Fibroblast of skin of abdomen (primary cell): ENCODE data around the gene KIR2DL4.
"Not testable (repeated sequence)": the region's sequence is repeated elsewhere in the genome, so short reads cannot be mapped to it uniquely, and the experiment has no call there.

Source experiments
- DNase-seq: peaks from one replicate; pipeline ENCODE4 v3.0.0-alpha.2; 2013

Gene KIR2DL4

DNA sequence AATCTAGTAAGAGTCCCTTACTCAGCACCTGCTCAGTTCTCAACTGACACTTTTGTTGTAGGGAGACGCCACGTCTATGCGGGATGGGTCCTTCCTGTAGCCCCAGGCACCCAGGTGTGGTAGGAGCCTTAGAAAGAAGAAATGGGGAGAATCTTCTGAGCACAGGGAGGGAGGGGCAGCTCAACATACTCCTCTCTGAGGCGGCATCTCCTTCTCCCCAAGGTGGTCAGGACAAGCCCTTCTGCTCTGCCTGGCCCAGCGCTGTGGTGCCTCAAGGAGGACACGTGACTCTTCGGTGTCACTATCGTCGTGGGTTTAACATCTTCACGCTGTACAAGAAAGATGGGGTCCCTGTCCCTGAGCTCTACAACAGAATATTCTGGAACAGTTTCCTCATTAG, 1.2 kb downstream of the KIR2DL4 start:
- no peak for DNase-seq

DNA sequence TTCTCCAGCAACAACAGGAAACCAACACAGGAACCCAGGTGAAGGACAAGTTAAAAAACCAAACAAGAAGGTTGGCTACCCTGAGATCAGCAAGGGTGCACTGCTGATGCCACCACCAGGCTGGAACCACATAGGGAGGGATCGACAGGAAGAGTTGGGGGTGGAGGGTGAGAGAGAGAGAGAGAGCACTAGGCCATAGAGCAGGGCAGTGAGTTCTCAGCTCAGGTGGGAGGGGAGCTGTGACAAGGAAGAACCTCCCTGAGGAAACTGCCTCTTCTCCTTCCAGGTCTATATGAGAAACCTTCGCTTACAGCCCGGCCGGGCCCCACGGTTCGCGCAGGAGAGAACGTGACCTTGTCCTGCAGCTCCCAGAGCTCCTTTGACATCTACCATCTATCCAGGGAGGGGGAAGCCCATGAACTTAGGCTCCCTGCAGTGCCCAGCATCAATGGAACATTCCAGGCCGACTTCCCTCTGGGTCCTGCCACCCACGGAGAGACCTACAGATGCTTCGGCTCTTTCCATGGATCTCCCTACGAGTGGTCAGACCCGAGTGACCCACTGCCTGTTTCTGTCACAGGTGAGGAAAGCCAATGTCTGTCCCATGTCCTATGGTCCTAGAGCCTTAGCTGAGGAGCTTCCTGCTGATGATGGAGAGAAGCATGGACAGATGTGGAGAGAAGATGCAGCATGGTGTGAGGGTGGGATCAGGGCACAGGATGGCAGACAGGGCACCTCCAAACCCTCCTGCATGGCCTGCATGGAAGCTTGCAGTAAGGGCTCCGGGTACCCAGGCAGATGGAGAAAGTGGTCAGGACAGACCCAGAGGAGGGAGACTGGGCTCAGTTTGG, 2.5 kb downstream of the KIR2DL4 start:
- DNase-seq = no peak

DNA sequence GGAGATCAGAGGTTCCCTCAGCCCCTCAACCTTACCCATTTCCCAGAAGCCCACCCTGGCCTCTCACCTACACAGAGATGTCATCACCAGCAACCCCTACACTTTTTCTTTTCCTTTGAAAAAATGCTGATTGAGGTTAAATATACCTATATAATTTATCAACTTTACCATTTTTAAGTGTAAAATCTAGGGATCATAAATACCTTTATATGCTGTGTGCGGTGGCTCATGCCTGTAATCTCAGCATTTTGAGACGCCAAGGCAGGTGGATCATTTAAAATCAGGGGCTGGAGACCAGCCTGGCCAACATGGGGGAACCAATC, 3.1 kb downstream of the KIR2DL4 start:
- DNase-seq = no peak

DNA sequence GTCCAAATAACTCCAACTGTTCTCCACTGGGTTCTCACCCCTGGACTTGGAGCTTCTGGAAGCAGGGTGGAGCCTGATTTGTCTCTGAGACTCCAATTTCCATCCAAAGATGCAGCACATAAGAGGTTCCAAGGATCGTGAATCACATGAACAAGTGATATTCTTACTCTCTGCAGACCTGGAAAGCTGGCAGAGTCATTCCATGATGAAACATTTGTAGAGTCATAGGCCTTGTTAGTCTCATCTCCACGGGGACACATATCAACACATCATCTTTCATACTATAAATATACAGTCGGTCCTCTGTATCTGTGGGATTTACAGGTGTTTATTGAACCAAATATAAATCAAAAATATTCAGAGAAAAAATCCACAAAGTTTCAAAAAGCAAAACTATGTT, 11.2 kb downstream of the KIR2DL4 start:
- DNase-seq = not testable (repeated sequence)

DNA sequence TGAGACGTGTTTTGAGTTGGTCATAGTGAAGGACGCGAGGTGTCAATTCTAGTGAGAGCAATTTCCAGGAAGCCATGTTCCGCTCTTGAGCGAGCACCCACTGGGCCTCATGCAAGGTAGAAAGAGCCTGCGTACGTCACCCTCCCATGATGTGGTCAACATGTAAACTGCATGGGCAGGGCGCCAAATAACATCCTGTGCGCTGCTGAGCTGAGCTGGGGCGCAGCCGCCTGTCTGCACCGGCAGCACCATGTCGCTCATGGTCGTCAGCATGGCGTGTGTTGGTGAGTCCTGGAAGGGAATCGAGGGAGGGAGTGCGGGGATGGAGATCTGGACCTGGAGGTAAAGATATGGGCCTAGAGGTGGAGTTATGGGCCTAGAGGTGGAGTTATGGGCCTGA, 12.8 kb downstream of the KIR2DL4 start, which contains the start of gene KIR3DL1:
KIR3DL1 (plus strand) TSS at position 218 of the 400 bp plus-strand sequence.
- not testable (repeated sequence) for DNase-seq

DNA sequence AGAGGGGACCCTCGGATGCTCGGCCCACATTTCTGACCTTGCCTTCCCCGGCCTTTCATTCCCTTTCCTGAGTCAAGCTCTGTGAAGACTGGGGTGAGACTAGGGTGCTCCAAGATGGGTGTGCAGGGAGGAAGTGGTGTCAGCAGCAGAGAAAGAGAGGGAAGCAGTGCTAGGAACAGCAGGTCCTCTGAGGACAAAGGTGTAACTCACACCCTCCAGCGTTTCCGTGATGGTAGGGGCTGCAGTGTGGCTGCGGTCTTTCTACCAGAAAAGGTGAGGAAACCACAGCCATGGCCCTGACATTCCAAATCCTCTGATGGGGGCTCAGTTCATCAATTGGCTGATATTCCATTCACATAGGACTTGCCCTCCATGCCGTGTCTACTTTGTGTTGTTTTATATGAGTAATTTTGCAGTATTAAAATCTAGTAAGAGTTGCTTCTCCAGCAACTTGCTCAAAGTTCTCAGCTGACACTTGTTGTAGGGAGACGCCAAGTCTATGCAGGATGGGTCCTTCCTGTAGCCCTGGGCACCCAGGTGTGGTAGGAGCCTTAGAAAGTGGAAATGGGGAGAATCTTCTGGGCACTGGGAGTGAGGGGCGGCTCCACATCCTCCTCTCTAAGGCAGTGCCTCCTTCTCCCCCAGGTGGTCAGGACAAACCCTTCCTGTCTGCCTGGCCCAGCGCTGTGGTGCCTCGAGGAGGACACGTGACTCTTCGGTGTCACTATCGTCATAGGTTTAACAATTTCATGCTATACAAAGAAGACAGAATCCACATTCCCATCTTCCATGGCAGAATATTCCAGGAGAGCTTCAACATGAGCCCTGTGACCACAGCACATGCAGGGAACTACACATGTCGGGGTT, 14.5 kb downstream of the KIR2DL4 start:
- no peak for DNase-seq

DNA sequence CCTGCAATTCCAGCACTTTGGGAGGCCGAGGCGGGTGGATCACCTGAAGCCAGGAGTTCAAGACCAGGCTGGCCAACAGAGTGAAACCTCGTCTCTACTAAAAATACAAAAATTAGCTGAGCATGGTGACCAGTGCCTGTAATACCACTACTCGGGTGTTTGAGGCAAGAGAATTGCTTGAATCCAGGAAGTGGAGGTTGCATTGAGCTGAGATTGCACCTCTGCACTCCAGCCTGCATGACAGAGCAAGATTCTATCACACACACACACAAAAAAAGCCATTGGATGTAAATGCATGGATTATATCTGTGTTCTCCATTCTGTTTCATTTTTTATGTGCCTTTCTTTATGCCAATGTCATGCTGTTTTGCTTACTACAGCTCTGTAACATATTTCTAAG, 21.0 kb downstream of the KIR2DL4 start:
- DNase-seq = not testable (repeated sequence)

DNA sequence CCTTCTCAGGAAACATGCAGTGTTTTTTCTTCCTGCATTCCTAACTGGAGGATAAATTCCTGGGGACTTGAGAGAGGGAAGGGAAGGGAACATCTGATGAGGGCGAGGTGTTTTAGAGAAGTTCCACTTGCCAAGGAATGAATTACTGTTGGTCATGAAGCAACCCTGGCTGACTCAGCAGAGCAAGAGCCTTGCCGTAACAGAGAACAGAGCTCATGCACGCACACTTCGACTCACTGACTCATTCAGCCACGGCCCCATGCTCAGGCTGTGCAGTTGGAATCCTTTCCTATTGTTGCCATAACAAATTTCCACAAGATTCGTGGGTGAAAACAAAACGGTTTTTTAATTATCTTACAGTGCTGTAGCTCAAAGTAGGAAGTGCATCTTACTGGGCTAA, 21.9 kb downstream of the KIR2DL4 start:
- not testable (repeated sequence) for DNase-seq

DNA sequence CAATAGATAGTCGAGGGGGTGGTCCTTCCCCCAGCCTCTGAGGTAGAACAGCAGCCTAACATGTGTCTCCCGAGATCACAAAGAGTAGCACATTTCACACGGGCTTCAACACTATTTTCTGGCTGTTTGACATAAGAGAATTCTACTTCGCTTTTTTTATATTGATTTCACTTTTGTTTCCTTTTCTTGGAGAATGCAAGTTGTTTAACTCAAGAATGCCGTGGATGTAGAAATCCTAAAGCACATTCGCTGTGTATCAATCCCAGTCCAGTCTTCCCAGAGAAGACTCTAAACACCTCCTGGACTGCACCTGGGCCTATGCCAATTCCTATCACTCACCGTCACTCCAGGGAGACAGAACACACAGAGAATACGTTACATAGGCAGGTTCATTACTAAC, 24.7 kb downstream of the KIR2DL4 start:
- not testable (repeated sequence) for DNase-seq

DNA sequence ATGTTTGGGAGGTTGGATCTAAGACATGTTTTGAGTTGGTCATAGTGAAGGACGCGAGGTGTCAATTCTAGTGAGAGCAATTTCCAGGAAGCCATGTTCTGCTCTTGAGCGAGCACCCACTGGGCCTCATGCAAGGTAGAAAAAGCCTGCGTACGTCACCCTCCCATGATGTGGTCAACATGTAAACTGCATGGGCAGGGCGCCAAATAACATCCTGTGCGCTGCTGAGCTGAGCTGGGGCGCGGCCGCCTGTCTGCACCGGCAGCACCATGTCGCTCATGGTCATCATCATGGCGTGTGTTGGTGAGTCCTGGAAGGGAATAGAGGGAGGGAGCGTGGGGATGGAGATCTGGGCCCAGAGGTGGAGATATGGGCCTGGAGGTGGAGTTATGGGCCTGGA, 29.1 kb downstream of the KIR2DL4 start, which contains the start of gene KIR2DS4:
KIR2DS4 (plus strand) TSS at position 181 of the 400 bp plus-strand sequence.
- not testable (repeated sequence) for DNase-seq

DNA sequence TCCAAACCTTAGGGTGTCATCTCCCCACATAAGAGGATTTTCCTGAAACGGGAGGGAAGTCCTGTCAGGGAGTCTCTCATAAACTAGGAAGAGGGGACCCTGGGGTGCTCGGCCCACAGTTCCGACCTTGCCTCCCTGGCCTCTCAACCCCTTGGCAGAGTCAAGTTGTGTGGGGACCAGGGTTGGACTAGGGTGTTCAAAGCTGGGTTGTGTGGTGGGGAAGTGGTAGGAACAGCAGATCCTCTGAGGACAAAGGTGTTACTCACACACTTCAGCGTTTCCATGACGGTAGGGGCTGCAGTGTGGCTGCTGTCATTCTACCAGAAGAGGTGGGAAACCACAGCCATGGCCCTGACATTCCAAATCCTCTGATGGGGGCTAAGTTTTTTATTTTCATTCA, 31.7 kb downstream of the KIR2DL4 start:
- not testable (repeated sequence) for DNase-seq

DNA sequence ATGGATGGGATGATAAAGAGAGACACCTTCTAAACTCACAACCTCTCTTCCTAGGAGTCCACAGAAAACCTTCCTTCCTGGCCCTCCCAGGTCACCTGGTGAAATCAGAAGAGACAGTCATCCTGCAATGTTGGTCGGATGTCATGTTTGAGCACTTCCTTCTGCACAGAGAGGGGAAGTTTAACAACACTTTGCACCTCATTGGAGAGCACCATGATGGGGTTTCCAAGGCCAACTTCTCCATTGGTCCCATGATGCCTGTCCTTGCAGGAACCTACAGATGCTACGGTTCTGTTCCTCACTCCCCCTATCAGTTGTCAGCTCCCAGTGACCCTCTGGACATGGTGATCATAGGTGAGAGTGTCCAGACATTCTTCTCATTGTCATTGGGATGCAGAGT, 34.1 kb downstream of the KIR2DL4 start:
- not testable (repeated sequence) for DNase-seq

DNA sequence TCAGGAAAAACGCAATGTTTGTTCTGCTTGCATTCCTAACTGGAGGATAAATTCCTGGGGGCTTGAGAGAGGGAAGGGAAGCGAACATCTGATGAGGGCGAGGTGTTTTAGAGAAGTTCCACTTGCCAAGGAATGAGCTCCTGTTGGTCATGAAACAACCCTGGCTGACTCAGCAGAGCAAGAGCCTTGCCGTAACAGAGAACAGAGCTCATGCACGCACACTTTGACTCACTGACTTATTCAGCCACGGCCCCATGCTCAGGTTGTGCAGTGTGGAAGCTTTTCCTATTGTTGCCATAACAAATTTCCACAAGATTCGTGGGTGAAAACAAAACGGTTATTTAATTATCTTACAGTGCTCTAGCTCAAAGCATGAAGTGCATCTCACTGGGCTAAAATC, 39.8 kb downstream of the KIR2DL4 start:
- DNase-seq = not testable (repeated sequence)

DNA sequence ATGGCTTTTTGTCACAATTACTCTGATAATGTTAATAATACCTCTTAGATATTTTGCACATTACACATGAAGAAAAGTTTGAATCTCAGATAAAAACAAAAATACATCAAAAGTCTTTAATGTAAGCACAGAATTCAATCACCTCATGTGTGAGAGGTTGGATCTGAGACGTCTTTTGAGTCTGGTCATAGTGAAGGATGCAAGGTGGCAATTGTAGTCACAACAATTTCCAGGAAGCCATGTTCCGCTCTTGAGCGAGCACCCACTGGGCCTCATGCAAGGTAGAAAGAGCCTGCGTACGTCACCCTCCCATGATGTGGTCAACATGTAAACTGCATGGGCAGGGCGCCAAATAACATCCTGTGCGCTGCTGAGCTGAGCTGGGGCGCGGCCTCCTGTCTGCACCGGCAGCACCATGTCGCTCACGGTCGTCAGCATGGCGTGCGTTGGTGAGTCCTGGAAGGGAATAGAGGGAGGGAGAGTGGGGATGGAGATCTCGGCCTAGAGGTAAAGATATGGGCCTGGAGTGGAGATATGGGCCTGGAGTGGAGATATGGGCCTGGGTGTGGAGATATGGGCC, 46.7 kb downstream of the KIR2DL4 start, which contains the start of gene KIR3DL2:
KIR3DL2 (plus strand) TSS at position 383 of the 580 bp plus-strand sequence; CDS start at position 416, 33 bp downstream.
- DNase-seq = not testable (repeated sequence)

DNA sequence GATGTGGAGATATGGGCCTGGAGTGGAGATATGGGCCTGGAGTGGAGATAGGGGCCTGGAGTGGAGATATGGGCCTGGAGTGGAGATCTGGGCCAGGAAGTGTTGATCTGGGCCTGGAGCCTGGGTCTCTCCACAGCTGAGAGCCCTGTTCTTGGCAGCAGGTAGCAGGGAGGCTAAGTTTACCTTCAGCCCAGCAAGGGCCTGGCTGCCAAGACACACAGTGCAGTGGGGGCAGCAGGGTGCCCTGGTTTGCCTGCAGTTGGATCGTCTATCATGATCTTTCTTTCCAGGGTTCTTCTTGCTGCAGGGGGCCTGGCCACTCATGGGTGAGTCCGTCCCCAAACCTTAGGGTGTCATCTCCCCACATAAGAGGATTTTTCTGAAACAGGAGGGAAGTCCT, 47.5 kb downstream of the KIR2DL4 start:
- DNase-seq = no peak

DNA sequence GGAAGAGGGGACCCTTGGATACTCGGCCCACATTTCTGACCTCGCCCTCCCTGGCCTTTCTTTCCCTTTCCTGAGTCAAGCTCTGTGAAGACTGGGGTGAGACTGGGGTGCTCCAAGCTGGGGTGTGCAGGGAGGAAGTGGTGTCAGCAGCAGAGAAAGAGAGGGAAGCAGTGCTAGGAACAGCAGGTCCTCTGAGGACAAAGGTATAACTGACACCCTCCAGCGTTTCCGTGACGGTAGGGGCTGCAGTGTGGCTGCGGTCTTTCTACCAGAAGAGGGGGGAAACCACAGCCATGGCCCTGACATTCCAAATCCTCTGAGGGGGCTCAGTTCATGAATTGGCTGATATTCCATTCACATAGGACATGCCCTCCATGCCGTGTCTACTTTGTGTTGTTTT, 47.9 kb downstream of the KIR2DL4 start:
- DNase-seq = no peak

DNA sequence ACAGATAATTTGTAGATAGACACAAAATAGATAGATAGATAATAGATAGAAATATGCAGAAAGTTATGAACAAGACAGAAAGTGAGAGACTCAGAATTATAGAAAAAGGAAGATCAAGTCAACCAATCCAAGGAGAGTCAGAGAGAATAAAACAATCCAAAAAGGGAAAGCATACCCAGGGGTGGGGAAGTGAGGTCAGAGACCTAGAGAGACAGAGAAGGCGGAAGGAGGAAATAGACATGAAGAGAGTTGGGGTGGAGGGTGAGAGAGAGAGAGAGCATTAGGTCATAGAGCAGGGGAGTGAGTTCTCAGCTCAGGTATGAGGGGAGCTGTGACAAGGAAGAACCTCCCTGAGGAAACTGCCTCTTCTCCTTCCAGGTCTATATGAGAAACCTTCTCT, 51.8 kb downstream of the KIR2DL4 start:
- DNase-seq = not testable (repeated sequence)

DNA sequence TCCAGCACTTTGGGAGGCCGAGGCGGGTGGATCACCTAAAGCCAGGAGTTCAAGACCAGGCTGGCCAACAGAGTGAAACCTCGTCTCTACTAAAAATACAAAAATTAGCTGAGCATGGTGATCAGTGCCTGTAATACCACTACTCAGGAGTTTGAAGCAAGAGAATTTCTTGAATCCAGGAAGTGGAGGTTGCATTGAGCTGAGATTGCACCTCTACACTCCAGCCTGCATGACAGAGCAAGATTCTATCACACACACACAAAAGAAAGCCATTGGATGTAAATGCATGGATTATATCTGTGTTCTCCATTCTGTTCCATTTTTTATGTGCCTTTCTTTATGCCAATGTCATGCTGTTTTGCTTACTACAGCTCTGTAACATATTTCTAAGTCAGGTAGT, 55.1 kb downstream of the KIR2DL4 start:
- DNase-seq = not testable (repeated sequence)

DNA sequence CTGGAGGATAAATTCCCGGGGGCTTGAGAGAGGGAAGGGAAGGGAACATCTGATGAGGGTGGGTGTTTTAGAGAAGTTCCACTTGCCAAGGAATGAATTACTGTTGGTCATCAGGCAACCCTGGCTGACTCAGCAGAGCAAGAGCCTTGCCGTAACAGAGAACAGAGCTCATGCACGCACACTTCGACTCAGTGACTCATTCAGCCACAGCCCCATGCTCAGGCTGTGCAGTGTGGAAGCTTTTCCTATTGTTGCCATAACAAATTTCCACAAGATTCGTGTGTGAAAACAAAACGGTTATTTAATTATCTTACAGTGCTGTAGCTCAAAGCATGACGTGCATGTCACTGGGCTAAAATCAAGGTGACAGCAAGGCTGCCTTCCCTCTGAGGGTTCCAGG, 56.0 kb downstream of the KIR2DL4 start:
- not testable (repeated sequence) for DNase-seq

DNA sequence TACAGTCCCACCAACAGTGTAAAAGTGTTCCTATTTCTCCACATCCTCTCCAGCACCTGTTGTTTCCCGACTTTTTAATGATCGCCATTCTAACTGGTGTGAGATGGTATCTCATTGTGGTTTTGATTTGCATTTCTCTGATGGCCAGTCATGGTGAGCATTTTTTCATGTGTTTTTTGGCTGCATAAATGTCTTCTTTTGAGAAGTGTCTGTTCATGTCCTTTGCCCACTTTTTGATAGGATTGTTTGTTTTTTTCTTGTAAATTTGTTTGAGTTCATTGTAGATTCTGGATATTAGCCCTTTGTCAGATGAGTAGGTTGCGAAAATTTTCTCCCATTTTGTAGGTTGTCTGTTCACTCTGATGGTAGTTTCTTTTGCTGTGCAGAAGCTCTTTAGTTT, 60.0 kb downstream of the KIR2DL4 start:
- not testable (repeated sequence) for DNase-seq
